ENCODE data around the gene DYNLT1. TPM values are rescaled to one million over a fixed set of nuclear protein-coding genes. Genes with fewer than 3 reads are reported as not detected.

The DYNLT1 gene
- total and polyA plus RNA-seq, 2 experiments from 2014 or later: 60.9 to 241 TPM

DNA sequence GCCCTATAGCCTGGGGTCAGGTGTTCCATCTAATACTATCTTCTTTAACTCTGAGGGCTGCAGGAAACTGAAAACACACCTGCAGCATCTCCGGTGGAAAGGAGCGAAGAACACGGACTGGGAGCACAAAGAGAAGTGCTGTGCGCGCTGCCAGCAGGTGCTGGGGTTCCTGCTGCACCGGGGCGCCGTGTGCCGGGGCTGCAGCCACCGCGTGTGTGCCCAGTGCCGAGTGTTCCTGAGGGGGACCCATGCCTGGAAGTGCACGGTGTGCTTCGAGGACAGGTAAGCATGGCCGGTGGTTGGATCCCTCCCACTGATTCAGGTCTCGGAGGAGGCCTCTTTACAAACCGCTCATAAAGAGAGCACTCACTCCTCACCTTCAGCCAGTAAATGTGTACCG lies 20.8 kb upstream of the DYNLT1 start (continued):
- TF ChIP-seq, protein P1, sequence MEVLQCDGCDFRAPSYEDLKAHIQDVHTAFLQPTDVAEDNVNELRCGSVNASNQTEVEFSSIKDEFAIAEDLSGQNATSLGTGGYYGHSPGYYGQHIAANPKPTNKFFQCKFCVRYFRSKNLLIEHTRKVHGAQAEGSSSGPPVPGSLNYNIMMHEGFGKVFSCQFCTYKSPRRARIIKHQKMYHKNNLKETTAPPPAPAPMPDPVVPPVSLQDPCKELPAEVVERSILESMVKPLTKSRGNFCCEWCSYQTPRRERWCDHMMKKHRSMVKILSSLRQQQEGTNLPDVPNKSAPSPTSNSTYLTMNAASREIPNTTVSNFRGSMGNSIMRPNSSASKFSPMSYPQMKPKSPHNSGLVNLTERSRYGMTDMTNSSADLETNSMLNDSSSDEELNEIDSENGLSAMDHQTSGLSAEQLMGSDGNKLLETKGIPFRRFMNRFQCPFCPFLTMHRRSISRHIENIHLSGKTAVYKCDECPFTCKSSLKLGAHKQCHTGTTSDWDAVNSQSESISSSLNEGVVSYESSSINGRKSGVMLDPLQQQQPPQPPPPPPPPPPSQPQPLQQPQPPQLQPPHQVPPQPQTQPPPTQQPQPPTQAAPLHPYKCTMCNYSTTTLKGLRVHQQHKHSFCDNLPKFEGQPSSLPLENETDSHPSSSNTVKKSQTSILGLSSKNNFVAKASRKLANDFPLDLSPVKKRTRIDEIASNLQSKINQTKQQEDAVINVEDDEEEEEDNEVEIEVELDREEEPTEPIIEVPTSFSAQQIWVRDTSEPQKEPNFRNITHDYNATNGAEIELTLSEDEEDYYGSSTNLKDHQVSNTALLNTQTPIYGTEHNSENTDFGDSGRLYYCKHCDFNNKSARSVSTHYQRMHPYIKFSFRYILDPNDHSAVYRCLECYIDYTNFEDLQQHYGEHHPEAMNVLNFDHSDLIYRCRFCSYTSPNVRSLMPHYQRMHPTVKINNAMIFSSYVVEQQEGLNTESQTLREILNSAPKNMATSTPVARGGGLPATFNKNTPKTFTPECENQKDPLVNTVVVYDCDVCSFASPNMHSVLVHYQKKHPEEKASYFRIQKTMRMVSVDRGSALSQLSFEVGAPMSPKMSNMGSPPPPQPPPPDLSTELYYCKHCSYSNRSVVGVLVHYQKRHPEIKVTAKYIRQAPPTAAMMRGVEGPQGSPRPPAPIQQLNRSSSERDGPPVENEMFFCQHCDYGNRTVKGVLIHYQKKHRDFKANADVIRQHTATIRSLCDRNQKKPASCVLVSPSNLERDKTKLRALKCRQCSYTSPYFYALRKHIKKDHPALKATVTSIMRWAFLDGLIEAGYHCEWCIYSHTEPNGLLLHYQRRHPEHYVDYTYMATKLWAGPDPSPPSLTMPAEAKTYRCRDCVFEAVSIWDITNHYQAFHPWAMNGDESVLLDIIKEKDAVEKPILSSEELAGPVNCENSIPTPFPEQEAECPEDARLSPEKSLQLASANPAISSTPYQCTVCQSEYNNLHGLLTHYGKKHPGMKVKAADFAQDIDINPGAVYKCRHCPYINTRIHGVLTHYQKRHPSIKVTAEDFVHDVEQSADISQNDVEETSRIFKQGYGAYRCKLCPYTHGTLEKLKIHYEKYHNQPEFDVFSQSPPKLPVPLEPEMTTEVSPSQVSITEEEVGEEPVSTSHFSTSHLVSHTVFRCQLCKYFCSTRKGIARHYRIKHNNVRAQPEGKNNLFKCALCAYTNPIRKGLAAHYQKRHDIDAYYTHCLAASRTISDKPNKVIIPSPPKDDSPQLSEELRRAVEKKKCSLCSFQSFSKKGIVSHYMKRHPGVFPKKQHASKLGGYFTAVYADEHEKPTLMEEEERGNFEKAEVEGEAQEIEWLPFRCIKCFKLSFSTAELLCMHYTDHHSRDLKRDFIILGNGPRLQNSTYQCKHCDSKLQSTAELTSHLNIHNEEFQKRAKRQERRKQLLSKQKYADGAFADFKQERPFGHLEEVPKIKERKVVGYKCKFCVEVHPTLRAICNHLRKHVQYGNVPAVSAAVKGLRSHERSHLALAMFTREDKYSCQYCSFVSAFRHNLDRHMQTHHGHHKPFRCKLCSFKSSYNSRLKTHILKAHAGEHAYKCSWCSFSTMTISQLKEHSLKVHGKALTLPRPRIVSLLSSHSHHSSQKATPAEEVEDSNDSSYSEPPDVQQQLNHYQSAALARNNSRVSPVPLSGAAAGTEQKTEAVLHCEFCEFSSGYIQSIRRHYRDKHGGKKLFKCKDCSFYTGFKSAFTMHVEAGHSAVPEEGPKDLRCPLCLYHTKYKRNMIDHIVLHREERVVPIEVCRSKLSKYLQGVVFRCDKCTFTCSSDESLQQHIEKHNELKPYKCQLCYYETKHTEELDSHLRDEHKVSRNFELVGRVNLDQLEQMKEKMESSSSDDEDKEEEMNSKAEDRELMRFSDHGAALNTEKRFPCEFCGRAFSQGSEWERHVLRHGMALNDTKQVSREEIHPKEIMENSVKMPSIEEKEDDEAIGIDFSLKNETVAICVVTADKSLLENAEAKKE (CRISPR knock-in tag; IDR thresholded peaks at IDR 0.05): no peak
- TF ChIP-seq POLR2AphosphoS5 (IDR thresholded peaks at IDR 0.05; ENCODE audit: low read depth) (no peak), EZH2phosphoT487 (IDR thresholded peaks at IDR 0.05; ENCODE audit: unreplicated experiment) (no peak), ZNF114 (CRISPR knock-in tag; IDR thresholded peaks at IDR 0.05) (no peak)
- TF ChIP-seq, protein P2, sequence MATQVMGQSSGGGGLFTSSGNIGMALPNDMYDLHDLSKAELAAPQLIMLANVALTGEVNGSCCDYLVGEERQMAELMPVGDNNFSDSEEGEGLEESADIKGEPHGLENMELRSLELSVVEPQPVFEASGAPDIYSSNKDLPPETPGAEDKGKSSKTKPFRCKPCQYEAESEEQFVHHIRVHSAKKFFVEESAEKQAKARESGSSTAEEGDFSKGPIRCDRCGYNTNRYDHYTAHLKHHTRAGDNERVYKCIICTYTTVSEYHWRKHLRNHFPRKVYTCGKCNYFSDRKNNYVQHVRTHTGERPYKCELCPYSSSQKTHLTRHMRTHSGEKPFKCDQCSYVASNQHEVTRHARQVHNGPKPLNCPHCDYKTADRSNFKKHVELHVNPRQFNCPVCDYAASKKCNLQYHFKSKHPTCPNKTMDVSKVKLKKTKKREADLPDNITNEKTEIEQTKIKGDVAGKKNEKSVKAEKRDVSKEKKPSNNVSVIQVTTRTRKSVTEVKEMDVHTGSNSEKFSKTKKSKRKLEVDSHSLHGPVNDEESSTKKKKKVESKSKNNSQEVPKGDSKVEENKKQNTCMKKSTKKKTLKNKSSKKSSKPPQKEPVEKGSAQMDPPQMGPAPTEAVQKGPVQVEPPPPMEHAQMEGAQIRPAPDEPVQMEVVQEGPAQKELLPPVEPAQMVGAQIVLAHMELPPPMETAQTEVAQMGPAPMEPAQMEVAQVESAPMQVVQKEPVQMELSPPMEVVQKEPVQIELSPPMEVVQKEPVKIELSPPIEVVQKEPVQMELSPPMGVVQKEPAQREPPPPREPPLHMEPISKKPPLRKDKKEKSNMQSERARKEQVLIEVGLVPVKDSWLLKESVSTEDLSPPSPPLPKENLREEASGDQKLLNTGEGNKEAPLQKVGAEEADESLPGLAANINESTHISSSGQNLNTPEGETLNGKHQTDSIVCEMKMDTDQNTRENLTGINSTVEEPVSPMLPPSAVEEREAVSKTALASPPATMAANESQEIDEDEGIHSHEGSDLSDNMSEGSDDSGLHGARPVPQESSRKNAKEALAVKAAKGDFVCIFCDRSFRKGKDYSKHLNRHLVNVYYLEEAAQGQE (IDR thresholded peaks at IDR 0.05; ENCODE audit: unreplicated experiment): no peak

DNA sequence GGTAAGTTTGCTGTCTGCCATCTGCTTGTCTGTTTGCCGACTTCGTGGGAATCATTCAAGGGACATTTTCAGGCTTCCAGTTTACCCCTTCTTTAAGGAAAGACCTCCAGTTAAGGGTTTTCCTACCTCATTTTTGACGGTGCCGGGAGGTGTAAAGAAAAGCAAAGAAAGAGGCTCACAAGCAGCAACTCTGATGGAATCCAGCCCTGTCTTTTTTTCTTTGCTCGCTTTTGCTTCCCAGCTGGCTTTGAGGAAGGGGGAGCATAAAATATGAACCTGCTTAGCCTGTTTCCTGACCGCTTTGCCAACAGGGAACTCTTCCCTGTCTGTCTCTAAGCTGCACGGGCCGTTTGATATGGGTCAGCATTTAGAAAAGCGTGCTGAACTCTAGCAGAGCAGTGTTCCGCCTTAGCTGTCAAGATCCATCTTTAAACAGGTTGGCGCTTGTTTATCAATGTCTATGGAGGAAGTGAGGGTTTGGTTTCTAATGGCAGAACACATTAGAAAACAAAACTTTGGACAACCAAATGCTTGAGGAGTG lies 19.2 kb upstream of the DYNLT1 start:
- no peaks in the 10 kb centered on the region for H3F3A ChIP-seq (replicated peaks; ENCODE audit: low read depth)
- peak overlapping the region; percentile 97 for H2AFZ ChIP-seq
- DNase-seq (ENCODE audit: low spot score) (no peak), ATAC-seq (no peak)
- H3K4me3 ChIP-seq: no peak overlapping the region
- H3K27ac Mint-ChIP-seq: no peak overlapping the region
- H3K27ac ChIP-seq (ENCODE audit: low read depth): no peak overlapping the region
- 0 out of 2 replicates have a peak overlapping the region, but pooled peaks have one; percentile 26 for H3K4me2 ChIP-seq
- no peaks in the 10 kb centered on the region for H4K20me1 ChIP-seq (replicated peaks; ENCODE audit: insufficient read depth)
- peaks cover 17% of the 10 kb centered on the region for H3K4me1 Mint-ChIP-seq
- no peaks in the 10 kb centered on the region for H3K9me2 ChIP-seq (ENCODE audit: insufficient read depth)
- H3K36me3 ChIP-seq (ENCODE audit: insufficient read depth): no peaks in the 10 kb centered on the region
- peaks cover 5% of the 10 kb centered on the region for H3K27me3 Mint-ChIP-seq (ENCODE audit: insufficient read depth, low read depth, poor library complexity)
- H3K4me1 ChIP-seq (ENCODE audit: insufficient read depth): peaks cover 18% of the 10 kb centered on the region
- no peaks in the 10 kb centered on the region for H3K79me2 ChIP-seq (replicated peaks; ENCODE audit: insufficient read depth)
- H3K9me3 Mint-ChIP-seq: no peaks in the 10 kb centered on the region
- H3K27me3 ChIP-seq (ENCODE audit: insufficient read depth): no peaks in the 10 kb centered on the region
- H3K36me3 Mint-ChIP-seq (ENCODE audit: low read depth): no peaks in the 10 kb centered on the region
- H3K4me3 Mint-ChIP-seq: no peak overlapping the region
- TF ChIP-seq, protein P3, sequence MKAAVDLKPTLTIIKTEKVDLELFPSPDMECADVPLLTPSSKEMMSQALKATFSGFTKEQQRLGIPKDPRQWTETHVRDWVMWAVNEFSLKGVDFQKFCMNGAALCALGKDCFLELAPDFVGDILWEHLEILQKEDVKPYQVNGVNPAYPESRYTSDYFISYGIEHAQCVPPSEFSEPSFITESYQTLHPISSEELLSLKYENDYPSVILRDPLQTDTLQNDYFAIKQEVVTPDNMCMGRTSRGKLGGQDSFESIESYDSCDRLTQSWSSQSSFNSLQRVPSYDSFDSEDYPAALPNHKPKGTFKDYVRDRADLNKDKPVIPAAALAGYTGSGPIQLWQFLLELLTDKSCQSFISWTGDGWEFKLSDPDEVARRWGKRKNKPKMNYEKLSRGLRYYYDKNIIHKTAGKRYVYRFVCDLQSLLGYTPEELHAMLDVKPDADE (IDR thresholded peaks at IDR 0.05): no peak
- TF ChIP-seq, protein P2 (IDR thresholded peaks at IDR 0.05; ENCODE audit: unreplicated experiment): no peak
- TF ChIP-seq JUNB (IDR thresholded peaks at IDR 0.05; ENCODE audit: unreplicated experiment): no peak

All from GM23338 (cell line).